CD4-positive, CD25-positive, alpha-beta regulatory T cell (primary cell): ENCODE results near the gene GPR179. TPM values are rescaled to one million over a fixed set of nuclear protein-coding genes. Genes with fewer than 3 reads are reported as not detected.

Experiments used
- ATAC-seq, 2 donors: fragments of 150-1000 bp; cut with Tn5 transposase; one replicate each; pipeline ENCODE4 v1.10.0; 2021; ENCODE audit warnings: low read depth in 2 of 2, moderate number of reproducible peaks in 2 of 2, moderate library complexity in 1 of 2
- DNase-seq, 3 donors: peaks; one replicate each; pipeline versions ENCODE4 v3.0.0 to v3.0.0-alpha.2; 2012 to 2022; ENCODE audit warnings: mixed read lengths in 1 of 3
- H3K27ac ChIP-seq: one replicate; pipeline ENCODE4 v1.7.0; 2013; ENCODE audit warnings: mild to moderate bottlenecking, low read length; ENCODE audit not compliant: insufficient read depth, poor library complexity, severe bottlenecking
- H3K27me3 ChIP-seq: one replicate; pipeline ENCODE4 v1.7.0; 2013; ENCODE audit warnings: low read length; ENCODE audit not compliant: control insufficient read depth, insufficient read depth
- H3K36me3 ChIP-seq: one replicate; pipeline ENCODE4 v1.7.0; 2013; ENCODE audit warnings: mild to moderate bottlenecking, low read length, moderate library complexity; ENCODE audit not compliant: control insufficient read depth, insufficient read depth
- H3K4me1 ChIP-seq: 2 replicates; pipeline ENCODE4 v1.7.0; 2013; ENCODE audit warnings: mild to moderate bottlenecking, low read length; ENCODE audit not compliant: insufficient read depth, control insufficient read depth, poor library complexity, severe bottlenecking
- H3K4me3 ChIP-seq: one replicate; pipeline ENCODE4 v1.7.0; 2013; ENCODE audit warnings: low read depth, mild to moderate bottlenecking, low read length, moderate library complexity
- H3K9me3 ChIP-seq, 2 experiments: 1 replicate in 1 of 2; 2 replicates in 1 of 2; pipeline ENCODE4 v1.7.0; 2013; ENCODE audit warnings: low read length in 2 of 2, mild to moderate bottlenecking in 1 of 2, moderate library complexity in 1 of 2; ENCODE audit not compliant: control insufficient read depth in 2 of 2
- H3K27ac Mint-ChIP-seq, 3 donors: one replicate each; pipeline ENCODE4 v1.8.0; 2020 to 2022; ENCODE audit warnings: mild to moderate bottlenecking in 3 of 3, mixed read lengths in 3 of 3, moderate library complexity in 2 of 3
- H3K27me3 Mint-ChIP-seq: one replicate; pipeline ENCODE4 v1.8.0; 2022; ENCODE audit warnings: mild to moderate bottlenecking, mixed read lengths
- H3K36me3 Mint-ChIP-seq: one replicate; pipeline ENCODE4 v1.8.0; 2020; ENCODE audit warnings: mixed read lengths
- H3K4me1 Mint-ChIP-seq, 4 donors: one replicate each; pipeline ENCODE4 v1.8.0; 2020 to 2022; ENCODE audit warnings: mixed read lengths in 4 of 4, mild to moderate bottlenecking in 1 of 4
- H3K4me3 Mint-ChIP-seq, 4 donors: one replicate each; pipeline ENCODE4 v1.8.0; 2020 to 2022; ENCODE audit warnings: mild to moderate bottlenecking in 4 of 4, mixed read lengths in 4 of 4, moderate library complexity in 3 of 4
- H3K9me3 Mint-ChIP-seq, 7 donors: one replicate each; pipeline ENCODE4 v1.8.0; 2020 to 2022; ENCODE audit warnings: mixed read lengths in 7 of 7, mild to moderate bottlenecking in 3 of 7, moderate library complexity in 2 of 7
- polyA plus RNA-seq, 4 donors: library from polyadenylated mRNA; unstranded; fragments of 300-500 nt; fragmentation: Illumina TruSeq; gene quantifications; one replicate each; pipeline ENCODE4 v1.2.3, GENCODE V29; 2021
- total RNA-seq: library from RNA; stranded (reverse); gene quantifications from one replicate; pipeline ENCODE4 v1.2.3, GENCODE V29; 2022

GPR179 gene
- total RNA-seq (0.07 TPM), polyA plus RNA-seq (not detected)

- H3K36me3 Mint-ChIP-seq, result no peaks in the 10 kb centered on the region
- no peaks in the 10 kb centered on the region for H3K27me3 ChIP-seq
- H3K9me3 ChIP-seq, result no peaks in the 10 kb centered on the region
- H3K27ac ChIP-seq, result no peak within 1 kb of the TSS
- H3K4me3 Mint-ChIP-seq, result no peak within 1 kb of the TSS
- H3K4me1 Mint-ChIP-seq, result peaks cover 0 to 1% (median under 1%) of the 10 kb centered on the region in 4 donors
- H3K9me3 Mint-ChIP-seq, result no peaks in the 10 kb centered on the region
- ATAC-seq (no peak), DNase-seq (no peak)
- H3K36me3 ChIP-seq, result no peaks in the 10 kb centered on the region
- peaks cover under 1% of the 10 kb centered on the region for H3K27me3 Mint-ChIP-seq
- H3K4me1 ChIP-seq, result no peaks in the 10 kb centered on the region
- H3K4me3 ChIP-seq, result no peak within 1 kb of the TSS
- H3K27ac Mint-ChIP-seq, result no peak within 1 kb of the TSS
Measured at GRCh38 chr17:38343608-38344419, at the start of gene GPR179. Gene GPR179 (minus strand): TSS chr17:38343956. CDS start chr17:38343789, 167 bp downstream.

- H3K36me3 ChIP-seq, result peaks cover 16% of the 10 kb centered on the region
- H3K4me1 ChIP-seq, result no peaks in the 10 kb centered on the region
- Mint-ChIP-seq H3K36me3 (peaks cover 18% of the 10 kb centered on the region), H3K4me1 (no peaks in the 10 kb centered on the region), H3K27ac (no peak overlapping the region), H3K4me3 (no peak overlapping the region), H3K27me3 (no peaks in the 10 kb centered on the region), H3K9me3 (no peaks in the 10 kb centered on the region)
- H3K9me3 ChIP-seq, result no peaks in the 10 kb centered on the region
- no peak for DNase-seq
- ATAC-seq, result no peak
- H3K27me3 ChIP-seq, result no peaks in the 10 kb centered on the region
- H3K4me3 ChIP-seq, result no peak overlapping the region
- H3K27ac ChIP-seq, result no peak overlapping the region
Measured at GRCh38 chr17:38379448-38379847, 35.7 kb upstream of the GPR179 start.

GRCh38 chr17:38369124-38369886 lies 25.5 kb upstream of the GPR179 start:
- no peaks in the 10 kb centered on the region for H3K27me3 Mint-ChIP-seq
- H3K36me3 Mint-ChIP-seq, result peaks cover 39% of the 10 kb centered on the region

GRCh38 chr17:38364741-38365140 lies 21.0 kb upstream of the GPR179 start:
- no peaks in the 10 kb centered on the region for H3K27me3 Mint-ChIP-seq
- H3K27ac Mint-ChIP-seq, result no peak overlapping the region
- ATAC-seq (no peak), DNase-seq (no peak)
- no peak overlapping the region for H3K27ac ChIP-seq
- no peak overlapping the region for H3K4me3 Mint-ChIP-seq
- no peaks in the 10 kb centered on the region for H3K9me3 ChIP-seq
- H3K4me1 Mint-ChIP-seq, result peaks cover 0 to 4% (median 0%) of the 10 kb centered on the region in 4 donors
- no peak overlapping the region for H3K4me3 ChIP-seq
- H3K9me3 Mint-ChIP-seq, result no peaks in the 10 kb centered on the region
- peaks cover 30% of the 10 kb centered on the region for H3K36me3 Mint-ChIP-seq
- H3K27me3 ChIP-seq, result no peaks in the 10 kb centered on the region
- peaks cover 34% of the 10 kb centered on the region for H3K36me3 ChIP-seq
- H3K4me1 ChIP-seq, result no peaks in the 10 kb centered on the region

More at GRCh38 chr17:38369124-38369886, 25.5 kb upstream of the GPR179 start:
- no peak for ATAC-seq
- H3K9me3 ChIP-seq, result no peaks in the 10 kb centered on the region
- peak overlapping the region in 2 of 3 donors; percentile 27 to 38 for H3K27ac Mint-ChIP-seq
- peaks cover 26% of the 10 kb centered on the region for H3K36me3 ChIP-seq
- H3K27ac ChIP-seq, result no peak overlapping the region
- H3K9me3 Mint-ChIP-seq, result no peaks in the 10 kb centered on the region
- no peaks in the 10 kb centered on the region for H3K4me1 ChIP-seq
- no peak for DNase-seq
- H3K27me3 ChIP-seq, result no peaks in the 10 kb centered on the region
- no peak overlapping the region for H3K4me3 Mint-ChIP-seq
- H3K4me3 ChIP-seq, result no peak overlapping the region
- H3K4me1 Mint-ChIP-seq, result peaks cover 0 to 4% (median 2%) of the 10 kb centered on the region in 4 donors

GRCh38 chr17:38363016-38363415 lies 19.3 kb upstream of the GPR179 start:
- Histone ChIP-seq H3K27ac (no peak overlapping the region), H3K27me3 (no peaks in the 10 kb centered on the region), H3K4me1 (no peaks in the 10 kb centered on the region), H3K9me3 (no peaks in the 10 kb centered on the region), H3K4me3 (no peak overlapping the region), H3K36me3 (peaks cover 25% of the 10 kb centered on the region)
- Mint-ChIP-seq H3K4me3 (no peak overlapping the region), H3K27ac (no peak overlapping the region), H3K27me3 (no peaks in the 10 kb centered on the region), H3K4me1 (peaks cover 2 to 7% (median 5%) of the 10 kb centered on the region in 4 donors), H3K36me3 (peaks cover 20% of the 10 kb centered on the region), H3K9me3 (no peaks in the 10 kb centered on the region)
- no peak for DNase-seq
- no peak for ATAC-seq

- ATAC-seq (no peak), DNase-seq (no peak)
- Mint-ChIP-seq H3K9me3 (no peaks in the 10 kb centered on the region), H3K4me1 (peaks cover 9 to 17% (median 13%) of the 10 kb centered on the region in 4 donors), H3K4me3 (no peak overlapping the region), H3K36me3 (peaks cover 15% of the 10 kb centered on the region), H3K27ac (peak overlapping the region in 2 of 3 donors; percentile 14 to 17), H3K27me3 (no peaks in the 10 kb centered on the region)
- Histone ChIP-seq H3K9me3 (no peaks in the 10 kb centered on the region), H3K4me1 (no peaks in the 10 kb centered on the region), H3K27ac (no peak overlapping the region), H3K27me3 (no peaks in the 10 kb centered on the region), H3K4me3 (no peak overlapping the region), H3K36me3 (peaks cover 19% of the 10 kb centered on the region)
Measured at GRCh38 chr17:38361694-38362465, 18.1 kb upstream of the GPR179 start.
